Esophagus squamous epithelium (tissue), 4 donors: ENCODE data around the gene ATP5PB.

Experiments used
- POLR2A ChIP-seq, 4 donors: fragments of 450-650 bp; IDR thresholded peaks; one replicate each; pipeline ENCODE4 v1.6.1; 2017; ENCODE audit warnings: antibody characterized with exemption in 4 of 4, mild to moderate bottlenecking in 4 of 4, moderate library complexity in 3 of 4
- TF ChIP-seq, protein P1 (sequence below), 6 experiments: fragments of 450-650 bp in 4 of 6; fragments of 200-600 bp in 2 of 6; sonication (generic) in 2 of 6; IDR thresholded peaks; one replicate each; pipeline ENCODE4 v1.5.1; 2016 to 2019; ENCODE audit warnings: antibody characterized with exemption in 6 of 6, mild to moderate bottlenecking in 4 of 6, moderate library complexity in 4 of 6

DNA sequence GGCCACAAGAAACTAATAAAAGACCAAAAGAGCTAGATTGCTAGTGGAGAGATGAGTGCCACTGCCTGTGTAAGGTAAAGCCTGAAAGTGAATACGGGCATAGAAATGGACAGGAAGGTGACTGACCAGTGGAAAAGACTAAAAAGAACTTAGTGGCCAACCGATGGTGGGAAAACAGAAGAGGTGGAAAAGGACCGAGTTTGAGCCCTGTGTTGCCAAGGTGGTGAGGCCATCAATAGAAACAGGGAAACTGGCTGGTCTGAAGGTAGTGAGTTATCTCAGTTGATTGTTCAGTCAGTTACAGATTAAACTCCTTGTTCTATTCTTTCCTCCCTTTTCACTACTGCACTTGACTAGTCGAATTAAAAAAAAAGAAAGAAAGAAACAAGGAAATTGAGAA lies 2.7 kb upstream of the ATP5PB start:
- no peak for TF ChIP-seq POLR2A (IDR thresholded peaks at IDR 0.05)
- TF ChIP-seq, protein P1, sequence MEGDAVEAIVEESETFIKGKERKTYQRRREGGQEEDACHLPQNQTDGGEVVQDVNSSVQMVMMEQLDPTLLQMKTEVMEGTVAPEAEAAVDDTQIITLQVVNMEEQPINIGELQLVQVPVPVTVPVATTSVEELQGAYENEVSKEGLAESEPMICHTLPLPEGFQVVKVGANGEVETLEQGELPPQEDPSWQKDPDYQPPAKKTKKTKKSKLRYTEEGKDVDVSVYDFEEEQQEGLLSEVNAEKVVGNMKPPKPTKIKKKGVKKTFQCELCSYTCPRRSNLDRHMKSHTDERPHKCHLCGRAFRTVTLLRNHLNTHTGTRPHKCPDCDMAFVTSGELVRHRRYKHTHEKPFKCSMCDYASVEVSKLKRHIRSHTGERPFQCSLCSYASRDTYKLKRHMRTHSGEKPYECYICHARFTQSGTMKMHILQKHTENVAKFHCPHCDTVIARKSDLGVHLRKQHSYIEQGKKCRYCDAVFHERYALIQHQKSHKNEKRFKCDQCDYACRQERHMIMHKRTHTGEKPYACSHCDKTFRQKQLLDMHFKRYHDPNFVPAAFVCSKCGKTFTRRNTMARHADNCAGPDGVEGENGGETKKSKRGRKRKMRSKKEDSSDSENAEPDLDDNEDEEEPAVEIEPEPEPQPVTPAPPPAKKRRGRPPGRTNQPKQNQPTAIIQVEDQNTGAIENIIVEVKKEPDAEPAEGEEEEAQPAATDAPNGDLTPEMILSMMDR (IDR thresholded peaks at IDR 0.05) = no peak
